Measurements from ENCODE around the gene ABCC6. TPM values are rescaled to one million over a fixed set of nuclear protein-coding genes. Genes with fewer than 3 reads are reported as not detected.

Gene ABCC6
- total and polyA plus RNA-seq, 2 donors (not counting 1 experiment from before 2014, with no cell fraction given), result 0.27 TPM; not detected in 1

- CTCF ChIA-PET, result no interaction called here
Measured at GRCh38 chr16:16164243-16164642, 59.1 kb downstream of the ABCC6 start.

DNA sequence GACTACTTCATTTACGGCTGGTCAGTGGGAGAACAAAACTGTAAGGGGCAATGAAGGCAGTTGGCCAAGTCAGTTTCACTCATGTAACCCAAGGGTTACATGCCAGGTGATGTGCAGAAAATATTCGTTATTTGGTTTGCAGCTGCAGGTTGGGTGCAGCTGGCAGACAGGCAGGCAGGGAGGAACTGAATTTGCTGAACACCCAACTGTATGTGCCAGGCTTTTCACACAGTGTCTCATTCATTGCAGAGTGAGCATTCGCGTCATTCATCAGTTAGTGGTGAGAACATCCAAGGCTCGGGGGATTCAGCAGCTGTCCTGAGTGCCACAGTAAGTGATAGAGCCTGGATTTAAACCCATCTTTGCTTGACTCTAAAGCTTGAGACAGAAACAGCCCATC is 59.7 kb downstream of the ABCC6 start:
- Histone ChIP-seq H3K4me3 (ENCODE audit: control extremely low read depth in 1 of 5, extremely low read depth in 1 of 5, insufficient read depth in 1 of 5, low read depth in 2 of 5, low read length in 4 of 5) (no peak overlapping the region), H3K36me3 (replicated peaks in 1 of 2; ENCODE audit: control extremely low read depth in 1 of 2, control insufficient read depth in 1 of 2, extremely low read depth in 1 of 2, insufficient read depth in 2 of 2, low read length in 1 of 2) (no peaks in the 10 kb centered on the region), H4K20me1 (ENCODE audit: control insufficient read depth, insufficient read depth, low read length, poor library complexity, severe bottlenecking) (no peaks in the 10 kb centered on the region), H3K4me1 (ENCODE audit: control insufficient read depth in 2 of 2, insufficient read depth in 2 of 2, low read length in 2 of 2) (no peaks in the 10 kb centered on the region), H3K9ac (ENCODE audit: low read length) (no peak overlapping the region), H3K9me3 (ENCODE audit: control extremely low read depth in 1 of 3, control insufficient read depth in 2 of 3, insufficient read depth in 1 of 3, low read length in 2 of 3) (peaks cover 4 to 30% (median 16%) of the 10 kb centered on the region in 3 donors), H3K4me2 (replicated peaks; ENCODE audit: low read depth, low read length, poor library complexity, severe bottlenecking) (no peak overlapping the region), H3K79me2 (ENCODE audit: control insufficient read depth, insufficient read depth, low read length) (no peaks in the 10 kb centered on the region), H3K27me3 (replicated peaks in 1 of 4; ENCODE audit: control extremely low read depth in 1 of 4, control insufficient read depth in 3 of 4, insufficient read depth in 4 of 4, low read length in 3 of 4) (no peaks in the 10 kb centered on the region), H2AFZ (ENCODE audit: insufficient read depth, low read depth, low read length, poor library complexity, severe bottlenecking) (no peak overlapping the region), H3K27ac (ENCODE audit: low read length in 2 of 2) (no peak overlapping the region)
- TF ChIP-seq EZH2 (IDR thresholded peaks at IDR 0.05; ENCODE audit: borderline replicate concordance, insufficient read depth, low read depth, low read length, poor library complexity, severe bottlenecking) (no peak), CTCF (IDR thresholded peaks at IDR 0.05) (no peak)
- no peak for DNase-seq
- Mint-ChIP-seq H3K4me3 (no peak overlapping the region), H3K4me1 (no peaks in the 10 kb centered on the region), H3K27me3 (peaks cover 5% of the 10 kb centered on the region), H3K9me3 (ENCODE audit: insufficient read depth) (peaks cover 10% of the 10 kb centered on the region), H3K27ac (no peak overlapping the region)
- POLR2A ChIA-PET, result no interaction called here
- no peak for ATAC-seq (ENCODE audit: low read depth)
- intact Hi-C loops (cut with micrococcal nuclease), result no loop called here
- WGBS (ENCODE audit: insufficient coverage), result 41% methylated on average over 5 of the region's 5 CpGs
- CTCF ChIA-PET, result interaction anchor here (1.1 kb wide), 1 partner anchor 23 kb away, joined by 4 read pairs; no protein-coding TSS in a partner anchor

More at GRCh38 chr16:16164243-16164642, 59.1 kb downstream of the ABCC6 start:
- peaks cover 5% of the 10 kb centered on the region for H3K27me3 Mint-ChIP-seq
- Histone ChIP-seq H2AFZ (ENCODE audit: insufficient read depth, low read depth, low read length, poor library complexity, severe bottlenecking) (no peak overlapping the region), H3K27me3 (replicated peaks in 1 of 4; ENCODE audit: control extremely low read depth in 1 of 4, control insufficient read depth in 3 of 4, insufficient read depth in 4 of 4, low read length in 3 of 4) (no peaks in the 10 kb centered on the region), H3K4me3 (ENCODE audit: control extremely low read depth in 1 of 5, extremely low read depth in 1 of 5, insufficient read depth in 1 of 5, low read depth in 2 of 5, low read length in 4 of 5) (no peak overlapping the region), H3K4me1 (ENCODE audit: control insufficient read depth in 2 of 2, insufficient read depth in 2 of 2, low read length in 2 of 2) (no peaks in the 10 kb centered on the region), H3K79me2 (ENCODE audit: control insufficient read depth, insufficient read depth, low read length) (no peaks in the 10 kb centered on the region), H3K27ac (ENCODE audit: low read length in 2 of 2) (no peak overlapping the region), H3K9ac (ENCODE audit: low read length) (no peak overlapping the region), H3K9me3 (ENCODE audit: control extremely low read depth in 1 of 3, control insufficient read depth in 2 of 3, insufficient read depth in 1 of 3, low read length in 2 of 3) (peaks cover 0 to 27% (median 9%) of the 10 kb centered on the region in 3 donors), H4K20me1 (ENCODE audit: control insufficient read depth, insufficient read depth, low read length, poor library complexity, severe bottlenecking) (no peaks in the 10 kb centered on the region), H3K36me3 (replicated peaks in 1 of 2; ENCODE audit: control extremely low read depth in 1 of 2, control insufficient read depth in 1 of 2, extremely low read depth in 1 of 2, insufficient read depth in 2 of 2, low read length in 1 of 2) (no peaks in the 10 kb centered on the region), H3K4me2 (replicated peaks; ENCODE audit: low read depth, low read length, poor library complexity, severe bottlenecking) (no peak overlapping the region)
- TF ChIP-seq EZH2 (IDR thresholded peaks at IDR 0.05; ENCODE audit: borderline replicate concordance, insufficient read depth, low read depth, low read length, poor library complexity, severe bottlenecking), result no peak
- TF ChIP-seq CTCF (IDR thresholded peaks at IDR 0.05), result no peak
- intact Hi-C loops (cut with micrococcal nuclease), result no loop called here
- DNase-seq, result no peak
- no peak overlapping the region for H3K27ac Mint-ChIP-seq
- no peak overlapping the region for H3K4me3 Mint-ChIP-seq
- H3K9me3 Mint-ChIP-seq (ENCODE audit: insufficient read depth), result peaks cover 4% of the 10 kb centered on the region
- no peaks in the 10 kb centered on the region for H3K4me1 Mint-ChIP-seq
- WGBS (ENCODE audit: insufficient coverage), result 94% methylated on average over 2 of the region's 3 CpGs
- no peak for ATAC-seq (ENCODE audit: low read depth)
- POLR2A ChIA-PET, result no interaction called here
